Measurements from ENCODE around the gene RADX.

RADX gene

DNA sequence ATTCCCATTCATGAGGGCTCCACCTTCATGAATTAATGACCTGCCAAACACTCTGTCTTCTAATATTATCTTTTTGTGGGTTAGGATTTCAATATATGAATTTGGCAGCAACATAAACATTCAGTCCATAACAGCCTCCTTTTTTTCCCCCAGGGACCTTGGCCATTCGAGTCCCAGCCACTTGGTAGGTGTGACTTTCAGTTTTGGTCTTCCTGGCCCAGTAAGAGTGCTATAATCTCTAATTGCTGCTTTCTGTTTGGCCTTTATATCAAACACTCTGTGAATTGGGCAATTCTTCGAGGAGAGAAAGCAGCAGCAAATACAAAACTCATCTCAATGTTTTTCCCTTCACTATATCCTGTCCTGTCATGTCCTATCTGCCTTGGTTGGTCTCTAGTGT lies 12.4 kb upstream of the RADX start:
- TF ChIP-seq CTCF (IDR thresholded peaks at IDR 0.05; ENCODE audit: insufficient read depth, low read depth, low read length, missing control alignments), result no peak
- H3K4me3 ChIP-seq (ENCODE audit: low read length), result no peak overlapping the region
- DNase-seq (ENCODE audit: low read depth), result no peak

DNA sequence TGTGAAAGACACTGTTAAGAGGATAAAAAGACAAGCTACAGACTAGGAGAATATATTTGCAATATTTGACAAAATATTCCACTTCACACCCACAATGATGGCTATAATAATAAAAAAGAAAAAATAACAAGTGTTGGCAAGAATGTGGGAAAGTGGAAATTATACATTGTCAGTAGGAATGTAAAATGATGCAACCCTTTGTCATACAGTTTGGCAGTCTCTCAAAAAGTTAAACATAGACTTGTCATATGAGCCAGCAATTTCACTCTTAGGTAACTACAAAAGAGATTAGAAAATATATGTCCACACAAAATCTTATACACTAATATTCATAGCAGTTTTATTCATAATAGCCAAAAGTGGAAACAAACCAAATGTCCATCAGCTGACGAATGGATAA lies 5.2 kb upstream of the RADX start:
- no peak overlapping the region for H3K4me3 ChIP-seq (ENCODE audit: low read length)
- DNase-seq (ENCODE audit: low read depth), result peak; percentile 58
- TF ChIP-seq CTCF (IDR thresholded peaks at IDR 0.05; ENCODE audit: insufficient read depth, low read depth, low read length, missing control alignments), result no peak

DNA sequence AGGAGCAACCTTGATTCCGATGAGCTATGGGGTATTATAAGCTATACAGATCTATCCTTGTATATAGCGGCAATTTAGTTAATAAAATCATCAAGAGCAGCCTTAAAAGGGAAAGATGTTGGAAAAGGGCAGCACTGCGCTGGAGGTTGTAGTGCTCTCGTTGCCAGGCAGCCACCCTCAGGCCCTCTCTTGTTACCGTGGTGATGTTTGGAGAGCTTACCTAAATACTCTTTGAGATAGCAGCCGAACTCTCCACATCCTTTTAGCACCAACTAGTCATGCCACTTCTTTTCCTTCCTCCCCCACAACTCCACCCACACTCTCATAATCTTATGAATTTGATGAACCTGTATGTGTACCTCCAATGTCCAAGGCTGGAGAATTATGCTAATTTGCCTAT lies 3.8 kb upstream of the RADX start:
- DNase-seq (ENCODE audit: low read depth), result peak; percentile 0
- TF ChIP-seq CTCF (IDR thresholded peaks at IDR 0.05; ENCODE audit: insufficient read depth, low read depth, low read length, missing control alignments), result no peak
- H3K4me3 ChIP-seq (ENCODE audit: low read length), result no peak overlapping the region

DNA sequence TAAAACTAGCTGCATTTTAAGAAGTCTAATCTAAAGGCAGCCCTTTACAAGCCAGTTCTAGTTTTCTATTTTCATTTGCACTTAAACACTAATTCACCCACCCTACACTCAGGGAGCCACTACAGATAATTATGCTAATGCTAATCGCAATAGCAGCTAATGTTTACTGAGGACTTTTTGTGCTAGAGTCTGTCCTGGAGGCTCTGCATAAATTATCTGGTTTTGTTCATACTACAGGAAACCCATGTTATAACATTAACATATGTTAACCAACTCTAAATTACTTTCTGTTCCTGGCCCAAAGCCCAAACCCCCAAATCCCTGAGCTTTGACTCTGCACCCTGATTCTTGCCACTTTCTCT lies 480 bp upstream of the RADX start:
- H3K4me3 ChIP-seq (ENCODE audit: low read length), result peak overlapping the region; percentile 58
- TF ChIP-seq CTCF (IDR thresholded peaks at IDR 0.05; ENCODE audit: insufficient read depth, low read depth, low read length, missing control alignments), result no peak
- no peak for DNase-seq (ENCODE audit: low read depth)

DNA sequence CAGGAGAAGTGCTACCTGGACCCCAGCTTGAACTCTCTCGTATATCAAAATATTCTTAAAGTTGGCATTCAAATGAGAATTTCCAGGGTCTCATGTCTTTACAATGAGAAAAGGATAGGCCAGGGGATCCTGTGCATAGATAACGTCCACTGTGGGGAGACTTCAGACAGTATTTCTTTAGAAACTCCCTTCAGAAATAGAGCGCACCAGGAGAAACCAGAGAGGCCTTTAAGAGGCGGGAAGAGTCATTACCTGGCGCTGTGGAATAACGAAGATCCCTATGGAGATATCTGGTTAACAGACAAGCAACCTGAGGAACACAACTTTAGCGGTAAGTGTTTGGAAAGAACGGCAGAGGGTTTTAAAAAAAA lies 600 bp downstream of the RADX start:
- no peak for TF ChIP-seq CTCF (IDR thresholded peaks at IDR 0.05; ENCODE audit: insufficient read depth, low read depth, low read length, missing control alignments)
- peak overlapping the region; percentile 58 for H3K4me3 ChIP-seq (ENCODE audit: low read length)
- peak; percentile 34 for DNase-seq (ENCODE audit: low read depth)

- H3K4me3 ChIP-seq (ENCODE audit: low read length), result no peak overlapping the region
- no peak for DNase-seq (ENCODE audit: low read depth)
- TF ChIP-seq CTCF (IDR thresholded peaks at IDR 0.05; ENCODE audit: insufficient read depth, low read depth, low read length, missing control alignments), result no peak
Measured at GRCh38 chrX:106613277-106613676, 1.5 kb downstream of the RADX start.

DNA sequence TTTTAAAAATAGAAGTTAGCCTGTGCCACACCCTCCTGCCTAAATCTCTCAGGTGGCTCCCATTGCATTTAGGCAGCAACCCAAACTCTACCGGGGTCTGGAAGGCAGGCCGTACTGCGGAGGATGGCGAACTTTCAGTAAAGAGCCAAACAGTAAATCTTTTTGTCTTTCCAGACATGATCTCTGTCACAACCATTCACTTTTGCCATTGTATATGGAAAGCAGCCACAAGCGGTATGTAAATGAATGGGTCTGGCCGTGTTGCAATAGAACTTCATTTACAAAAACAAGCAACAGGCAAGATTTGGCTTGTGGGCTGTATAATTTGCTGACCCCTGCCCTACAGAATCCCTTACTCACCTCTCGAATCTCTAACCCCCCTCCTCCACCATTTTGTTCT lies 3.3 kb downstream of the RADX start:
- no peak overlapping the region for H3K4me3 ChIP-seq (ENCODE audit: low read length)
- no peak for TF ChIP-seq CTCF (IDR thresholded peaks at IDR 0.05; ENCODE audit: insufficient read depth, low read depth, low read length, missing control alignments)
- DNase-seq (ENCODE audit: low read depth), result peak; percentile 6

All from epithelial cell of esophagus (primary cell).